Mesenchymal stem cell (in vitro differentiated cells and primary cell): Measurements from ENCODE around the gene ATP9B.

Experiments
- DNase-seq: peaks from one replicate; pipeline ENCODE4 v3.0.0-alpha.2; 2013
- H2AFZ ChIP-seq: one replicate; pipeline ENCODE4 v1.6.1; 2013; ENCODE audit warnings: low read depth, mild to moderate bottlenecking, control low read depth, inconsistent platforms, low read length, moderate library complexity
- H2AK5ac ChIP-seq: 2 replicates; pipeline ENCODE4 v1.6.1; 2013; ENCODE audit warnings: low read length, moderate library complexity, mild to moderate bottlenecking, inconsistent platforms; ENCODE audit not compliant: severe bottlenecking
- H2BK120ac ChIP-seq: one replicate; pipeline ENCODE4 v1.6.1; 2013; ENCODE audit warnings: low read depth, mild to moderate bottlenecking, inconsistent platforms, low read length, moderate library complexity
- H2BK12ac ChIP-seq, 2 experiments: one replicate each; pipeline ENCODE4 v1.6.1; 2013; ENCODE audit warnings: inconsistent platforms in 2 of 2, low read length in 2 of 2, mild to moderate bottlenecking in 2 of 2, moderate library complexity in 2 of 2, control low read depth in 1 of 2
- H2BK15ac ChIP-seq: one replicate; pipeline ENCODE4 v1.6.1; 2013; ENCODE audit warnings: mild to moderate bottlenecking, low read depth, inconsistent platforms; ENCODE audit not compliant: poor library complexity, severe bottlenecking
- H2BK5ac ChIP-seq: 2 replicates; pipeline ENCODE4 v1.6.1; 2013; ENCODE audit warnings: low read depth, mild to moderate bottlenecking, low read length, control low read depth, inconsistent platforms; ENCODE audit not compliant: poor library complexity, severe bottlenecking
- H3K14ac ChIP-seq, 2 experiments: one replicate each; pipeline ENCODE4 v1.6.1; 2013; ENCODE audit warnings: inconsistent platforms in 2 of 2, low read length in 2 of 2, control low read depth in 1 of 2, mild to moderate bottlenecking in 1 of 2, moderate library complexity in 1 of 2
- H3K18ac ChIP-seq, 2 experiments: one replicate each; pipeline ENCODE4 v1.6.1; 2013; ENCODE audit warnings: inconsistent platforms in 2 of 2, low read length in 2 of 2, control low read depth in 1 of 2, low read depth in 1 of 2, mild to moderate bottlenecking in 1 of 2
- H3K23ac ChIP-seq, 2 experiments: one replicate each; pipeline ENCODE4 v1.6.1; 2013; ENCODE audit warnings: inconsistent platforms in 2 of 2, low read length in 2 of 2, mild to moderate bottlenecking in 2 of 2, moderate library complexity in 2 of 2, control low read depth in 1 of 2
- H3K27ac ChIP-seq: 2 replicates; pipeline ENCODE4 v1.5.1; 2013; ENCODE audit warnings: mild to moderate bottlenecking, moderate library complexity, low read length, control low read depth, inconsistent platforms; ENCODE audit not compliant: poor library complexity, severe bottlenecking
- H3K27me3 ChIP-seq, 2 experiments: 2 replicates each; pipeline versions ENCODE4 v1.6.1 to v1.7.0; 2013; ENCODE audit warnings: low read length in 2 of 2, mild to moderate bottlenecking in 2 of 2, moderate library complexity in 2 of 2, control low read depth in 1 of 2, inconsistent platforms in 1 of 2; ENCODE audit not compliant: control insufficient read depth in 1 of 2, insufficient read depth in 1 of 2
- H3K36me3 ChIP-seq, 2 experiments: 2 replicates each; pipeline versions ENCODE4 v1.6.1 to v1.7.0; 2013; ENCODE audit warnings: low read length in 2 of 2, control low read depth in 1 of 2, inconsistent platforms in 1 of 2, low read depth in 1 of 2, mild to moderate bottlenecking in 1 of 2; ENCODE audit not compliant: insufficient read depth in 2 of 2, control insufficient read depth in 1 of 2
- H3K4ac ChIP-seq, 2 experiments: one replicate each; pipeline ENCODE4 v1.6.1; 2013; ENCODE audit warnings: inconsistent platforms in 2 of 2, low read length in 2 of 2, mild to moderate bottlenecking in 2 of 2, moderate library complexity in 2 of 2, control low read depth in 1 of 2, low read depth in 1 of 2
- H3K4me1 ChIP-seq: 2 replicates; pipeline ENCODE4 v1.6.1; 2013; ENCODE audit warnings: low read depth, low read length, control low read depth; ENCODE audit not compliant: control insufficient read depth, insufficient read depth
- H3K4me2 ChIP-seq: 2 replicates; pipeline ENCODE4 v1.6.1; 2013; ENCODE audit warnings: low read length, mild to moderate bottlenecking, inconsistent platforms; ENCODE audit not compliant: poor library complexity, severe bottlenecking
- H3K4me3 ChIP-seq, 2 experiments: 2 replicates each; pipeline versions ENCODE4 v1.5.1 to v1.7.0; 2013; ENCODE audit warnings: low read length in 2 of 2, mild to moderate bottlenecking in 2 of 2, control low read depth in 1 of 2, low read depth in 1 of 2; ENCODE audit not compliant: insufficient read depth in 1 of 2
- H3K79me1 ChIP-seq: replicated peaks from 2 replicates; pipeline ENCODE4 v1.6.1; 2013; ENCODE audit warnings: mild to moderate bottlenecking, control low read depth, low read length, inconsistent platforms; ENCODE audit not compliant: poor library complexity, severe bottlenecking
- H3K9ac ChIP-seq: 2 replicates; pipeline ENCODE4 v1.7.0; 2013; ENCODE audit warnings: mild to moderate bottlenecking, low read length, moderate library complexity
- H3K9me3 ChIP-seq: 2 replicates; pipeline ENCODE4 v1.7.0; 2013; ENCODE audit warnings: mild to moderate bottlenecking, low read length; ENCODE audit not compliant: control insufficient read depth
- H4K8ac ChIP-seq: one replicate; pipeline ENCODE4 v1.6.1; 2013; ENCODE audit warnings: inconsistent platforms, mild to moderate bottlenecking, low read length, moderate library complexity
- H4K91ac ChIP-seq: one replicate; pipeline ENCODE4 v1.6.1; 2013; ENCODE audit warnings: mild to moderate bottlenecking, low read length, inconsistent platforms
- WGBS: methylation state at CpG from one replicate; pipeline ENCODE4 v1.1.7; 2013; ENCODE audit warnings: mixed read lengths; 5-methylcytosine and 5-hydroxymethylcytosine counted together

ATP9B gene

DNA sequence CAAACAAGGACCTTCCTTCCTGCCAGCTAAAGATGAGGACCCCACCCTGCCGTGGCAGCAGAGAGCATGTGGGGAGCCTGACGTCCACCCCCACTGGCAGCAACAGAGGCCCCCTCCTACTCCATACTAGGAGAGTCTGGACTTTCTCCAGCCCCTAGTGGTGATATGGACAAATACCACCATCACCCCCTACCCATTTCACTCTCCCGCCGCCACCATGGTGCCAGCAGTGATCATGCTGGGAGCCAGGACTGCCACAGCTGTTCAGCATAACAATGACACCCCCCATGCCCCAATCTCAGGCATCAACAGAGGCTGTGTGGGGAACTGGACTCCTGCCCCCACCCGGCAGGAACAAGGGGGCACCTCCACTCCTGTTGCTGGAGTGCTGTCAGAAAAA, 42.7 kb upstream of the ATP9B start:
- DNase-seq: no peak
- Histone ChIP-seq H4K91ac (no peak overlapping the region), H3K23ac (no peak overlapping the region), H3K9me3 (peaks cover 10% of the 10 kb centered on the region), H2BK15ac (no peak overlapping the region), H3K4me2 (no peak overlapping the region), H2AFZ (no peak overlapping the region), H3K79me1 (no peaks in the 10 kb centered on the region), H3K9ac (no peak overlapping the region), H3K14ac (no peak overlapping the region), H2BK120ac (no peak overlapping the region), H2BK5ac (no peak overlapping the region), H3K4me3 (no peak overlapping the region), H3K18ac (no peak overlapping the region), H3K4ac (no peak overlapping the region), H3K36me3 (no peaks in the 10 kb centered on the region), H2BK12ac (no peak overlapping the region), H3K4me1 (peaks cover 1% of the 10 kb centered on the region), H4K8ac (no peak overlapping the region), H3K27me3 (no peaks in the 10 kb centered on the region), H2AK5ac (no peak overlapping the region), H3K27ac (no peak overlapping the region)
- WGBS: 20% methylated on average over 5 of the region's 5 CpGs

DNA sequence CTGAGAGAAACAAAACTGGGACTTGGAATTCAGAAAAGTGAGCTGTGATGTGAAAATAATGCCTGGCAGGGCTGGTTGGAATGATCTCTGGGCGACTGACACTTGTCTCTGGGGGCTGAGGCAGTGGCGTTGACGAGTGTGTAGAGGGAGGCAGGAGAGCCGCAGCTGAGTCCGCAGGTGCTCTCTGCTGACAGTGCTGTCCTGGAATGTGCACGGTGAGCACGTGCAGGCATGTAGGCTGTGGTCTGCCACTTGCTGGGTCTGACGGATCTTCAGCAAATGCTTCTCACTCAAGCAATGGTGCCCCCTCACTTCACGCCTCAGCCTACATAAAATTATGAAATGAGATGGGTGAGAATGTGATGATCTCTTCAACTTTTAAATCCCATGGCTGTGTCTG, 38.5 kb upstream of the ATP9B start:
- no peak overlapping the region for H2BK15ac ChIP-seq
- no peak overlapping the region for H4K91ac ChIP-seq
- no peak overlapping the region for H2AK5ac ChIP-seq
- H3K27ac ChIP-seq: no peak overlapping the region
- no peaks in the 10 kb centered on the region for H3K27me3 ChIP-seq
- H3K23ac ChIP-seq: no peak overlapping the region
- no peak for DNase-seq
- H2BK12ac ChIP-seq: no peak overlapping the region
- no peak overlapping the region for H3K4me2 ChIP-seq
- H4K8ac ChIP-seq: no peak overlapping the region
- no peaks in the 10 kb centered on the region for H3K36me3 ChIP-seq
- H3K4me3 ChIP-seq: no peak overlapping the region
- H3K14ac ChIP-seq: no peak overlapping the region
- WGBS: 71% methylated on average over 6 of the region's 9 CpGs
- H2BK5ac ChIP-seq: no peak overlapping the region
- no peak overlapping the region for H2AFZ ChIP-seq
- no peak overlapping the region for H2BK120ac ChIP-seq
- H3K4ac ChIP-seq: no peak overlapping the region
- H3K79me1 ChIP-seq: no peaks in the 10 kb centered on the region
- no peak overlapping the region for H3K9ac ChIP-seq
- peaks cover 1% of the 10 kb centered on the region for H3K4me1 ChIP-seq
- H3K9me3 ChIP-seq: peaks cover 10% of the 10 kb centered on the region
- no peak overlapping the region for H3K18ac ChIP-seq

DNA sequence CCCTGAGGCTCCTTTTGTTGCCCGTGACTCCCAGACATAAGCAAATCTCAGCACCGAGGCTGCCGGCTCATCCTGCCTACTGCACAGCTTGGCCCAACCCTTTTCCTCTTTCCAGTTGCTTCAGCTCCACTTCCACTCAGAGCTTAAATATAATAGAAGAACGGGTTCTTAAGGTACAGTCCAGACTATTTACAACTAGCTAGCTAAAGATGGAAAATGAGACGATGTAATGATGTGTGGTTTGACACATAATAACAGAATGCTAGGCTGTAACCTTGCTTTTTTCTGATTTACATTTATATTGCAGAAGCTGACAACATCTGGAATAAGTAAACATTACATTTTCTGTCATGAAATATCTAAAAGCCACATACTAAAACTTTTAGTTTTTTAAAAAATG, 26.9 kb upstream of the ATP9B start:
- WGBS: 87% methylated on average over 3 of the region's 5 CpGs
- Histone ChIP-seq H2BK12ac (no peak overlapping the region), H3K9me3 (no peaks in the 10 kb centered on the region), H3K9ac (no peak overlapping the region), H3K4me1 (peaks cover 2% of the 10 kb centered on the region), H2BK15ac (no peak overlapping the region), H3K4ac (no peak overlapping the region), H3K4me3 (no peak overlapping the region), H4K8ac (no peak overlapping the region), H3K27ac (no peak overlapping the region), H2BK5ac (no peak overlapping the region), H4K91ac (no peak overlapping the region), H2AK5ac (no peak overlapping the region), H3K27me3 (no peaks in the 10 kb centered on the region), H2BK120ac (no peak overlapping the region), H3K23ac (no peak overlapping the region), H3K18ac (no peak overlapping the region), H2AFZ (no peak overlapping the region), H3K36me3 (no peaks in the 10 kb centered on the region), H3K79me1 (no peaks in the 10 kb centered on the region), H3K14ac (no peak overlapping the region), H3K4me2 (no peak overlapping the region)
- DNase-seq: no peak

DNA sequence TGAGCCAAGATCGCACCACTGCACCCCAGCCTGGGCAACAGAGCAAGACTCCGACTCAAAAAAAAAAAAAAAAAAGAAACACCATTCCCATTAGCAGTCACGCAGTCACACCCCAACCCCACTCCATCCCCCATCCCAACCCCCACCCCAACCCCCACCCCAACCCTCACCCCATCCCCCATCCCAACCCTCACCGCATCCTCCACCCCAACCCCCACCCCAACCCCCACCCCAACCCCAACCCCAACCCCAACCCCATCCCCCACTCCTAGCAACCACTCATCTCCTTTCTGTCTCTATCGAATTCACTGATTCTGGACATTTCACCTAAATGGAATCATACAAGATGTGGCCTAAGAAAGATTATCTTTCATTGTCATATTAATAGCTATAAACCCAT, 25.9 kb upstream of the ATP9B start:
- no peak overlapping the region for H2BK120ac ChIP-seq

More for the DNA sequence above, 25.9 kb upstream of the ATP9B start:
- no CpG with 5 or more reads among the region's 5 CpGs for whole genome bisulfite sequencing
- Histone ChIP-seq H2BK15ac (no peak overlapping the region), H3K27ac (no peak overlapping the region), H3K23ac (no peak overlapping the region), H2BK5ac (no peak overlapping the region), H4K8ac (no peak overlapping the region), H4K91ac (no peak overlapping the region), H3K4ac (no peak overlapping the region), H2AFZ (no peak overlapping the region), H3K4me2 (no peak overlapping the region), H3K18ac (no peak overlapping the region), H3K4me3 (no peak overlapping the region), H3K79me1 (no peaks in the 10 kb centered on the region), H3K14ac (no peak overlapping the region), H3K4me1 (peaks cover 2% of the 10 kb centered on the region), H3K27me3 (no peaks in the 10 kb centered on the region), H3K9me3 (no peaks in the 10 kb centered on the region), H3K9ac (no peak overlapping the region), H2AK5ac (no peak overlapping the region), H3K36me3 (no peaks in the 10 kb centered on the region), H2BK12ac (no peak overlapping the region)
- no peak for DNase-seq
